GM23338 (cell line): ENCODE results near the gene KDM4C.

Source experiments
- CREB1 ChIP-seq: fragments of 250-450 bp; sonication (Bioruptor Pico); IDR thresholded peaks from 2 replicates; pipeline ENCODE4 v1.5.0; 2020; ENCODE audit warnings: low read depth, mild to moderate bottlenecking, moderate library complexity
- CTCF ChIP-seq, 2 experiments: fragments of 200-600 bp in 1 of 2; sonication (generic) in 1 of 2; conservative IDR thresholded peaks; 2 replicates each; pipeline versions ENCODE4 v1.5.1 to v1.6.1; 2016 to 2017; ENCODE audit warnings: antibody characterized with exemption in 2 of 2, low read depth in 2 of 2, mild to moderate bottlenecking in 2 of 2, moderate library complexity in 1 of 2
- POLR2AphosphoS5 ChIP-seq: IDR thresholded peaks from 2 replicates; pipeline ENCODE4 v1.6.1; 2016; ENCODE audit warnings: antibody characterized with exemption, low read depth

GRCh38 chr9:7086389-7086788 is 328.6 kb downstream of the KDM4C start:
- TF ChIP-seq CTCF (conservative IDR thresholded peaks at IDR 0.05; ENCODE audit: low read depth in 2 of 2) (no peak), POLR2AphosphoS5 (no peak), CREB1 (CRISPR knock-in tag) (no peak)
